Stimulated activated CD8-positive, alpha-beta memory T cell treated with anti-CD3 and anti-CD28 coated beads, Interleukin-15, amount 100 ng/mL, for 1 hour (primary cell): ENCODE measurements around the gene FOLR1.

ENCODE experiments used
- DNase-seq: peaks from one replicate; pipeline ENCODE4 v3.0.0-alpha.2; 2020; ENCODE audit warnings: low read depth

FOLR1 gene

GRCh38 chr11:72235351-72236057 lies 43.6 kb downstream of the FOLR1 start:
- no peak for DNase-seq

- DNase-seq = no peak
Observed at GRCh38 chr11:72236083-72236697, 44.2 kb downstream of the FOLR1 start.

GRCh38 chr11:72236774-72237111 lies 44.8 kb downstream of the FOLR1 start:
- no peak for DNase-seq

GRCh38 chr11:72237112-72237931 lies 45.4 kb downstream of the FOLR1 start:
- no peak for DNase-seq

- DNase-seq = no peak
Observed at GRCh38 chr11:72238040-72238450, 46.1 kb downstream of the FOLR1 start.

- no peak for DNase-seq
Observed at GRCh38 chr11:72238492-72239312, 46.8 kb downstream of the FOLR1 start.

GRCh38 chr11:72239313-72239848 lies 47.4 kb downstream of the FOLR1 start:
- DNase-seq = no peak

- DNase-seq = no peak
Observed at GRCh38 chr11:72239849-72240460, 48.0 kb downstream of the FOLR1 start.

GRCh38 chr11:72240461-72241290 lies 48.7 kb downstream of the FOLR1 start:
- no peak for DNase-seq

GRCh38 chr11:72241291-72241781 lies 49.4 kb downstream of the FOLR1 start:
- no peak for DNase-seq

- DNase-seq = no peak
Observed at GRCh38 chr11:72242141-72242540, 50.2 kb downstream of the FOLR1 start.

- no peak for DNase-seq
Observed at GRCh38 chr11:72243173-72244059, 51.5 kb downstream of the FOLR1 start.

GRCh38 chr11:72244060-72244360 lies 52.1 kb downstream of the FOLR1 start, which contains the start of gene PHOX2A:
TSS of gene PHOX2A (minus strand) at chr11:72244176. CDS start at chr11:72244004, 172 bp downstream.
- no peak for DNase-seq

- no peak for DNase-seq
Observed at GRCh38 chr11:72244361-72245262, 52.7 kb downstream of the FOLR1 start.

GRCh38 chr11:72245263-72245816 lies 53.4 kb downstream of the FOLR1 start:
- DNase-seq = no peak
